Body of pancreas (tissue), 4 donors: ENCODE data around the gene EIF4EBP3.

Source experiments
- POLR2A ChIP-seq, 3 donors: fragments of 450-650 bp; IDR thresholded peaks; one replicate each; pipeline ENCODE4 v1.6.1; 2016; ENCODE audit warnings: antibody characterized with exemption in 3 of 3, mild to moderate bottlenecking in 2 of 3
- TF ChIP-seq, protein P1 (sequence below), 7 experiments: fragments of 450-650 bp in 4 of 7; fragments of 200-600 bp in 3 of 7; sonication (generic) in 3 of 7; IDR thresholded peaks; one replicate each; pipeline ENCODE4 v1.5.1; 2016 to 2019; ENCODE audit warnings: antibody characterized with exemption in 7 of 7

DNA sequence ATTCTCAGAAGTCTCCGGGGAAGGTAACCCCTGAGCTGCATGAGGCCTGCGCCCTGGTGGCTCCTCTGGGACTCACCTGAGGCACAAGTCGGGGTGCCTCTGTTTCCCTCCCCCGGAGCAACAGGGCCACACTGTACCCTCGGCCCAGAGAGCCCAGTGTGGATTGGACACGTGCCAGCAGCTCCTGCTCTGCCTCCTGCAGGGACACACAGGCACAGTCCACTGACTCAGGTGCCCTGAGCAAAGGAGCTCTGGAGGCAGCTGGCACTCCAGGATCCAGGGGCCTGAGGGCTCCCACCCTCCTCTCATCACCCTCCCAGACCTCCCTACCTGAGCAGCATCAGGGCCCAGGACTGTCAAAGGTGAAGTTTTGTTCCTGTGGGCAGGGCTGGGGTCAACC lies 46.7 kb downstream of the EIF4EBP3 start:
- TF ChIP-seq, protein P1, sequence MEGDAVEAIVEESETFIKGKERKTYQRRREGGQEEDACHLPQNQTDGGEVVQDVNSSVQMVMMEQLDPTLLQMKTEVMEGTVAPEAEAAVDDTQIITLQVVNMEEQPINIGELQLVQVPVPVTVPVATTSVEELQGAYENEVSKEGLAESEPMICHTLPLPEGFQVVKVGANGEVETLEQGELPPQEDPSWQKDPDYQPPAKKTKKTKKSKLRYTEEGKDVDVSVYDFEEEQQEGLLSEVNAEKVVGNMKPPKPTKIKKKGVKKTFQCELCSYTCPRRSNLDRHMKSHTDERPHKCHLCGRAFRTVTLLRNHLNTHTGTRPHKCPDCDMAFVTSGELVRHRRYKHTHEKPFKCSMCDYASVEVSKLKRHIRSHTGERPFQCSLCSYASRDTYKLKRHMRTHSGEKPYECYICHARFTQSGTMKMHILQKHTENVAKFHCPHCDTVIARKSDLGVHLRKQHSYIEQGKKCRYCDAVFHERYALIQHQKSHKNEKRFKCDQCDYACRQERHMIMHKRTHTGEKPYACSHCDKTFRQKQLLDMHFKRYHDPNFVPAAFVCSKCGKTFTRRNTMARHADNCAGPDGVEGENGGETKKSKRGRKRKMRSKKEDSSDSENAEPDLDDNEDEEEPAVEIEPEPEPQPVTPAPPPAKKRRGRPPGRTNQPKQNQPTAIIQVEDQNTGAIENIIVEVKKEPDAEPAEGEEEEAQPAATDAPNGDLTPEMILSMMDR (IDR thresholded peaks at IDR 0.05), result no peak
- no peak for TF ChIP-seq POLR2A (IDR thresholded peaks at IDR 0.05)
